ENCODE measurements around the gene ZDHHC14. TPM values are rescaled to one million over a fixed set of nuclear protein-coding genes. Genes with fewer than 3 reads are reported as not detected.
"Not testable (repeated sequence)": the region's sequence is repeated elsewhere in the genome, so short reads cannot be mapped to it uniquely, and the experiment has no call there.

Gene ZDHHC14
- total RNA-seq, 3 donors from 2014 or later, result 9.1 to 10.5 (median 10.0) TPM

DNA sequence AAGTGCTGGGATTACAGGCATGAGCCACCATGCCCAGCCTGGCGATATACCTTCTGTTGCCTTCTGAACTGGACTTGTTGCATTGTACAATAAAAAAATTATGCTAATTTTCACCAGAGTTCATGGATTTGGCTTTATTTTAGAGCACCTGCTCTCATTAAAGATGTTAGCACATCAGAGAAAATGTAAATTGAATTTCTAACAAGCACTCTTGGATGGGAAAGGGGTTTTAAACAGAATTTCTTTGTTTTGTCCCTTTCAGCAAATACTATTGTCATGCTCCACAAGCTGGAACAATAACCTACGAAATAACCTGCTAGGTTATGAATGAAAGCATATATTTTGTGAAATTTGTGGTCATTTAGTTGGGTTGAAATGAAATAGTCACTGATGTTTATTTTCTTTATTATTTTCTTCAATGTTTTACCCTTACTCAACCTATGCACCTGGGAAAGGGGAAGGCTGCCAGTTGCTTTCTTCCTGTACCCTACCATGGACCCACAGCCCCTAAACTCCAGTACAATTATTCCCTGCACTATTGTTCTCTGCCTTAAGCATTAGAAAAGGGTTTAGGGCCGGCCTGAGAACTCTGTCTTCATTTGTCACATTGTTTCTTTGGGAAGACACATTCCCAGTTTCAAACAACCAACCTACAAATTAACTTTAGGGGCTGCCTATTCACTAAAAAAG is 22.2 kb downstream of the ZDHHC14 start:
- intact Hi-C loops (cut with DNase I, micrococcal nuclease), result no loop called here
- Histone ChIP-seq H3K4me1 (ENCODE audit: low read depth) (no peaks in the 10 kb centered on the region), H3K4me3 (no peak overlapping the region), H3K36me3 (ENCODE audit: low read depth) (no peaks in the 10 kb centered on the region), H3K9me3 (no peaks in the 10 kb centered on the region)
- TF ChIP-seq, protein P1, sequence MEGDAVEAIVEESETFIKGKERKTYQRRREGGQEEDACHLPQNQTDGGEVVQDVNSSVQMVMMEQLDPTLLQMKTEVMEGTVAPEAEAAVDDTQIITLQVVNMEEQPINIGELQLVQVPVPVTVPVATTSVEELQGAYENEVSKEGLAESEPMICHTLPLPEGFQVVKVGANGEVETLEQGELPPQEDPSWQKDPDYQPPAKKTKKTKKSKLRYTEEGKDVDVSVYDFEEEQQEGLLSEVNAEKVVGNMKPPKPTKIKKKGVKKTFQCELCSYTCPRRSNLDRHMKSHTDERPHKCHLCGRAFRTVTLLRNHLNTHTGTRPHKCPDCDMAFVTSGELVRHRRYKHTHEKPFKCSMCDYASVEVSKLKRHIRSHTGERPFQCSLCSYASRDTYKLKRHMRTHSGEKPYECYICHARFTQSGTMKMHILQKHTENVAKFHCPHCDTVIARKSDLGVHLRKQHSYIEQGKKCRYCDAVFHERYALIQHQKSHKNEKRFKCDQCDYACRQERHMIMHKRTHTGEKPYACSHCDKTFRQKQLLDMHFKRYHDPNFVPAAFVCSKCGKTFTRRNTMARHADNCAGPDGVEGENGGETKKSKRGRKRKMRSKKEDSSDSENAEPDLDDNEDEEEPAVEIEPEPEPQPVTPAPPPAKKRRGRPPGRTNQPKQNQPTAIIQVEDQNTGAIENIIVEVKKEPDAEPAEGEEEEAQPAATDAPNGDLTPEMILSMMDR (IDR thresholded peaks at IDR 0.05), result no peak
- ATAC-seq, result no peak
- DNase-seq, result no peak

- TF ChIP-seq, protein P1 (IDR thresholded peaks at IDR 0.05), result no peak
- ATAC-seq (no peak), DNase-seq (no peak)
- Histone ChIP-seq H3K4me1 (ENCODE audit: low read depth) (no peaks in the 10 kb centered on the region), H3K36me3 (ENCODE audit: low read depth) (no peaks in the 10 kb centered on the region), H3K4me3 (no peak overlapping the region), H3K9me3 (no peaks in the 10 kb centered on the region)
- intact Hi-C loops (cut with DNase I, micrococcal nuclease), result no loop called here
These were observed 22.7 kb downstream of the ZDHHC14 start for GRCh38 chr6:157403686-157404051.

- Histone ChIP-seq H3K9me3 (no peaks in the 10 kb centered on the region), H3K4me3 (no peak overlapping the region), H3K4me1 (ENCODE audit: low read depth) (no peaks in the 10 kb centered on the region), H3K36me3 (ENCODE audit: low read depth) (no peaks in the 10 kb centered on the region)
- TF ChIP-seq, protein P1 (IDR thresholded peaks at IDR 0.05), result no peak
- no peak for ATAC-seq
- no peak for DNase-seq
- intact Hi-C loops (cut with DNase I, micrococcal nuclease), result no loop called here
These were observed 25.0 kb downstream of the ZDHHC14 start for GRCh38 chr6:157405986-157406385.

DNA sequence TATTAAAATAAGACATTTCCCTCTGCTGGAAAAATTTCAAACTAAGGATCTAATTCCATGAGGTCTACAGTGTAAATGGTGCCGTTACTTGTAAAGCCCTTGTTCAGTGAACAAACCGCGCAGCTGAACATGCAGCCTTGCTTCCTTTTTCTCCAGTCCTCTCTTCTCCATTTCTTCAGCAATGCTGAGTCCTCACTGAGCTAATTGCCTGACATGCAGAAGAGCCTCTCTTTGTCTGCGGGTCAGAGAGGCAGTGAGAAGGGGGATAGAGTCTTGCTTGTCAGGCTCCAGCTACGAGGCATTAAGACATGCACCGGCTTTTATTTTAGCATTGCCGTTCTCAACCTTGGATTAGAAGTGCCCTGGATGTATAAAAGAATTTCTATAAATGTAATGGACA is 25.7 kb downstream of the ZDHHC14 start:
- TF ChIP-seq, protein P1 (IDR thresholded peaks at IDR 0.05), result no peak
- H3K36me3 ChIP-seq (ENCODE audit: low read depth), result no peaks in the 10 kb centered on the region
- no peak for ATAC-seq
- DNase-seq, result no peak
- no peaks in the 10 kb centered on the region for H3K4me1 ChIP-seq (ENCODE audit: low read depth)
- no peak overlapping the region for H3K4me3 ChIP-seq
- no peaks in the 10 kb centered on the region for H3K9me3 ChIP-seq
- intact Hi-C loops (cut with DNase I, micrococcal nuclease), result no loop called here

GRCh38 chr6:157407646-157408045 is 26.7 kb downstream of the ZDHHC14 start:
- Histone ChIP-seq H3K4me1 (ENCODE audit: low read depth) (no peaks in the 10 kb centered on the region), H3K4me3 (no peak overlapping the region), H3K36me3 (ENCODE audit: low read depth) (no peaks in the 10 kb centered on the region), H3K9me3 (no peaks in the 10 kb centered on the region)
- no peak for ATAC-seq
- intact Hi-C loops (cut with DNase I, micrococcal nuclease), result no loop called here
- TF ChIP-seq, protein P1 (IDR thresholded peaks at IDR 0.05), result no peak
- DNase-seq, result no peak

GRCh38 chr6:157408427-157408826 is 27.4 kb downstream of the ZDHHC14 start:
- H3K9me3 ChIP-seq; ATAC-seq; DNase-seq; H3K36me3 ChIP-seq (ENCODE audit: low read depth); H3K4me3 ChIP-seq; H3K4me1 ChIP-seq (ENCODE audit: low read depth); intact Hi-C loops (cut with DNase I, micrococcal nuclease): not testable (repeated sequence)
